Mammary epithelial cell (primary cell): ENCODE data around the gene CIROP.

Source experiments
- EZH2 ChIP-seq: IDR thresholded peaks from 2 replicates; pipeline ENCODE4 v1.6.1; 2012; ENCODE audit warnings: low read length, inconsistent platforms, borderline replicate concordance
- TF ChIP-seq, protein P1 (sequence below), 2 donors: IDR thresholded peaks in 1 of 2; conservative IDR thresholded peaks in 1 of 2; 2 replicates each; pipeline ENCODE4 v1.5.1; 2011 to 2012; ENCODE audit warnings: inconsistent platforms in 2 of 2, low read length in 2 of 2, mild to moderate bottlenecking in 2 of 2, control low read depth in 1 of 2, low read depth in 1 of 2; ENCODE audit not compliant: insufficient read depth in 1 of 2; ENCODE audit errors: extremely low read depth in 1 of 2

DNA sequence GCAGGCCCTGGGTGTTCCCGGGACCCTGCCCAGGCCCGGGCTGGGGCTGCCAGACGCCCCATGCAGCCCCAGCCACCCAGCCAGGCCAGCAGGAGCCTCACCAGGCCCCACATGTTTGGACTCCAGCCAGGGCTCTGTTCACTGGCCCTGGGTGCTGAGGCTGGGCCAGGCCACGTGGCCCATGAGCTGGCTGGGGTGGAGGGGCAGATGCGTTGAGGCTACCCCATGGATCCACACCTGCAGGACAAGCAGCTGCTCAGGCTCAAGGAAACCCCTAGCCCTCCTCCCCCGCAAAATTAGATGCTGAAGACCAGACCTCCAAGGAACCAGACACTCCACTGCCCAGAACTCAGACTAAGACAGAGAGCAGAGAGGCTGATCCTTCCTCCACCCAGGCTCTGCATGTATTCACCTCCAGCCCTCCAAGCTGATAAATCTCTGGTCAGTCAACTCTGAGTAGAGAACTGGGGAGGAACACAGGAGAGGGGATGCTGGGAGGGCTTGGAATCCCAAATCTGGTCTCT lies 49.1 kb downstream of the CIROP start:
- TF ChIP-seq, protein P1, sequence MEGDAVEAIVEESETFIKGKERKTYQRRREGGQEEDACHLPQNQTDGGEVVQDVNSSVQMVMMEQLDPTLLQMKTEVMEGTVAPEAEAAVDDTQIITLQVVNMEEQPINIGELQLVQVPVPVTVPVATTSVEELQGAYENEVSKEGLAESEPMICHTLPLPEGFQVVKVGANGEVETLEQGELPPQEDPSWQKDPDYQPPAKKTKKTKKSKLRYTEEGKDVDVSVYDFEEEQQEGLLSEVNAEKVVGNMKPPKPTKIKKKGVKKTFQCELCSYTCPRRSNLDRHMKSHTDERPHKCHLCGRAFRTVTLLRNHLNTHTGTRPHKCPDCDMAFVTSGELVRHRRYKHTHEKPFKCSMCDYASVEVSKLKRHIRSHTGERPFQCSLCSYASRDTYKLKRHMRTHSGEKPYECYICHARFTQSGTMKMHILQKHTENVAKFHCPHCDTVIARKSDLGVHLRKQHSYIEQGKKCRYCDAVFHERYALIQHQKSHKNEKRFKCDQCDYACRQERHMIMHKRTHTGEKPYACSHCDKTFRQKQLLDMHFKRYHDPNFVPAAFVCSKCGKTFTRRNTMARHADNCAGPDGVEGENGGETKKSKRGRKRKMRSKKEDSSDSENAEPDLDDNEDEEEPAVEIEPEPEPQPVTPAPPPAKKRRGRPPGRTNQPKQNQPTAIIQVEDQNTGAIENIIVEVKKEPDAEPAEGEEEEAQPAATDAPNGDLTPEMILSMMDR (conservative IDR thresholded peaks at IDR 0.05 in 1 of 2, IDR thresholded peaks at IDR 0.05 in 1 of 2; ENCODE audit: extremely low read depth in 1 of 2, insufficient read depth in 1 of 2, low read depth in 1 of 2, low read length in 2 of 2) = no peak
- no peak for TF ChIP-seq EZH2
